Caki2 (cell line): ENCODE measurements around the gene SHC3. TPM values are rescaled to one million over a fixed set of nuclear protein-coding genes. Genes with fewer than 3 reads are reported as not detected.
A peak's percentile ranks its signal among the peaks of the same experiment; 100 is the strongest.

Source experiments
- DNase-seq: peaks from one replicate; pipeline ENCODE4 v3.0.0-alpha.2; 2015; ENCODE audit warnings: low read depth
- in situ Hi-C: cut with HindIII; loops from 2 replicates; pipeline ENCODE4 v1.10.0; 2016; ENCODE audit warnings: low sequenced_read_pairs, low pct_unique_long_range_greater_than_20kb, mixed read lengths
- total RNA-seq: library from RNA; depleted of rRNA; stranded (reverse); fragments of >200 nt; shearing (Covaris generic); gene quantifications from 2 replicates; pipeline ENCODE4 v1.2.3, GENCODE V29; 2014; ENCODE audit warnings: low replicate concordance

Gene SHC3
- total RNA-seq, 1 experiment from 2014 or later: 1.0 TPM

DNA sequence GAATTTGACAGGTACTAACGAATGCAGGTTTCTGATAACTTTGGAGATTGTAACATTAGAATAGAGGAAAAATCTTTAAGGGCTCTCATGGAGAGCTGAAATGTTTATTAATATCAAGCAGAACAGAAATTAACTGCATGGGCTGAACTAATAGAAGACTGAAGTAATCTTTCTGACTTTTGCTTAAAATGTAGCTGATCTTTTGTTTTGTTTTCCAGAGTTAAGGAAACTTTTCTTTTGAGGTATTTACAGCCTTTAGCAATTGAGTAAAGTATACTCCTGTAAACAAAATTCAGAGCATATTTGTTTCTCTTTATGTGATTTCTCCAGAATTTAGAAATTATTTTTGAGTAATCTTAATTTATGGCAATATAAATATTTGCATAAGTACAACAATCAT lies 43.9 kb downstream of the SHC3 start:
- in situ Hi-C loops: no loop called here
- DNase-seq: peak; percentile 10

DNA sequence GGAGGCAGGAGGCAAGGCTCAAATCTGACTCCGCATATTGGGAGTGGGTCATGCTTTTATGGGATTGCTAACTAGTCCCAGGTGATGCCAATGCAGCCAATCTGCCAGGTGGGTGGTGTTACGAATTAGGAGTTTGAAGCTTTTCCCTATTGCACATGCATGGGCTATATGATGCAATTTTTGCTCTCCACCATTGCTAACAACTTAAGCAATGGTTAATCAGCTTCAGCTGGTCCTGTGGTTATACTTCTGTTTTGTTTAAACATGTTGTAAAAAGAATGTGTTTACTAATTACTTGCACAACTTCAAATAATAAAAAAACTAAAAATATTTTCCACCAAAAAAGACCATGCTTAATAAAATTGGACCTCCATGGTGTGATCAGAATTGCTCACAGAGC lies 55.7 kb downstream of the SHC3 start:
- DNase-seq: no peak
- in situ Hi-C loops: no loop called here

GRCh38 chr9:89120704-89121103 lies 57.9 kb downstream of the SHC3 start:
- DNase-seq: no peak
- in situ Hi-C loops: no loop called here

DNA sequence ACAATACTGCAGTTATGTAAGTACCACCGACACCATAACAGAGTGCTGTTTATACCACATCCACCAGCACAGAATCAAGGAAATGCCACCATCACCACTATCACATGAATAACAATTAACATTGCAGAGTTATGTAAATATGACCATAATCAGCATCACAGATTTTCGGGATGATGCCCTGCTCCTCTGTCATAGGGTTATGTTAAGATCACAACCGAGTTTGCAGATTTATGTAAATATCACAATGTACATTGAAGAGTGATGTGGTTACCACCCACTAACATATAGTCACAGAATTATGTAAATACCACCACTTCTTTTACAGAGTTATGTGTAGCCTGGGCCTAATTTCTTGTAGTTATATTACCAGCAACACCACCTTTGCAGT lies 61.8 kb downstream of the SHC3 start:
- in situ Hi-C loops: no loop called here
- DNase-seq: no peak

DNA sequence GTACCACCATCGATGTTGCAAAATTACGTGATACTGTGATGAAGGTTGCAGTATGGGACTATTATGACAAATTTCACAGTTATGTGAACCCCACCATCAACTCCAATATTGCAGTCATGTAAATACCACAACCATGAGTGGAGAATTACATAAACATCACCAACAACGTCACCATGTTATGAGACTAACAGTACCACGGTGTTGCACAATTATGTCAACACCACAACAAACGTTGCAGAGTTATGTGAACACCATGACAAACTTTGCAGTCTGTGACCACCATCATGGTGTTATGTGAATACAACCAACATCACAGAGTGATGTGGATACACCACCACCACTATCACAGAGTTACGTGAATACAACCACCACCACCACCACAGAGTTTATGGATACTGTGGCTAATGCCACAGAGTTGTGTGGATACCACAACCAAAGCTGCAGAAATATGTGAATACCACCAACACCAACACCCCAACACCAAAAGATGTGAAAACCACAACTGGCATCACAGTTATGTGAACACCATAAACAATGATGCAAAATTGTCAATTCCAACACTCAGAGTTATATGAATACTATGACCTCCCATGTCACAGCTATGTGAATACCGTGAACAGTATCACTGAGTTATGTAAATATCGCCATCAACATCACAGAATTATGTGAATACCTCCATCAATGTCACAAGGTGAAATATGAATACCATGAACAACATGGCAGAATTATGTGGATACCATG lies 62.4 kb downstream of the SHC3 start:
- in situ Hi-C loops: no loop called here
- no peak for DNase-seq

DNA sequence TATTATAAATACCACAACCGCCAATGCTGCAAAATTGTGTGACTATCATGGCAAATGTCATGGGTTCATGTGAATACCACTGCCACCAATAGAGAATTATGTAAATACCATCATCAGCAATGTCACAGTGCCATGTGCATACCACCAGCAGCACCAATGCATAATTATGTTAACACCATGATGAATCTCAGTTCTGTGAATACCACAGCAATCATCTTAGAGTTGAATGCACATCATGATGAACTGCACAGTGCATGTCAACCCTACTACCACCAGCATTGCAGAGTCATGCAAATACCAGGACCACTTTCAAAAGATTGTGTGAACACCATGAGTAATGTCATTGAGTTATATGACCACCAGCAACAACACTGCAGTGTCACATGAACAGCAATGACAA lies 63.2 kb downstream of the SHC3 start:
- in situ Hi-C loops: no loop called here

DNA sequence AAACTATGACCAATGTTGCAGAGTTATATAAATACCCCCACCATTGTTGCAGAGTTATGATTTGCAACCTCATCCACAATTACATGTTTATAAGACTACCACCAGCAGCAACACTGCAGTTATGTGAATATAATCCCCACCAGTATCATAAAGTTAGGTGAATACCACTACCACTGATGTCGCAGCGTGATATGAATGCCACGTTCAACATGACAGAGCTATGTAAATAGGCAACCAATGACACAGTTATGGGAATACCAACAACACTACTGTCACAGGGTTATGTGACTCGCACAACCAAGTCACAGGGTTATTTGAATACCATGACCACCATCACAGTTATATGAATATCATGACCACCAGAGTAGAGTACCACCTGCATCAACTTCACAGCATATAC lies 63.9 kb downstream of the SHC3 start:
- DNase-seq: no peak
- in situ Hi-C loops: no loop called here

More for the DNA sequence above, 63.2 kb downstream of the SHC3 start:
- DNase-seq: no peak

DNA sequence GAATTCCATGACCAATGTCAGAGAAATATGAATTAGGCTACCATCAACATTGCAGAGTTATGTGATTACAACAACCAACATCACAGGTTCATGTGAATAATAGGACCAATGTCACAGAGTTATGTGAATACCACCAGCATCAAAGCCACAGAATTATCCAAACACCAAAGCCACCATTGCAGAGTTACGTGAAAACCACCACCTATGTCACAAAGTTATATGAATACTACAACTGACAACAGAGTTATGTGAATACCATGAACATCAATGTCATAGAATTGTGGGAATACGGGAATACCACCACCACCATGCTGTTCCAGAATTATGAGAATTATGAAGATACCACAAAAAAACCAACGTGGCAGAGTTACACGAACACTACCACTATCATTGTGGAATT lies 64.8 kb downstream of the SHC3 start:
- no peak for DNase-seq
- in situ Hi-C loops: no loop called here

GRCh38 chr9:89112243-89112642 lies 66.4 kb downstream of the SHC3 start:
- DNase-seq: no peak
- in situ Hi-C loops: no loop called here

DNA sequence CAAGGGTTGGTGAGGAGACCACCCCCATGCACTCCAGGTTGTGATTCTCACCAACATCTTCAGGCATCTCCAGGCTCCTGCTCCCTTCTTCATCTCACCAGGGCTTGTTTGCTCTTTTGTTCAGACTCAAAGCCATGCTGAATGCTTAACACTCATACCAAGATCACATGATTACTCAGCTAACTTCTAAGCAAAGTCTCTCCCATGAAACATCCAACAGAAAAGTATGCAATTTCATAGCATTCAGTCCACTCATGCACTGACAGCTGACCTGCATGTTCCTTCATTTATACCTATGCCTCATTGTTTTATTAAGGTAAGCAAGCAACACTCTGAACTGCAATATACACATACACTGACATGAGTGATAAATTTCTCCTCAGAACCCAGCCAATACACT lies 69.0 kb downstream of the SHC3 start:
- DNase-seq: no peak
- in situ Hi-C loops: no loop called here

DNA sequence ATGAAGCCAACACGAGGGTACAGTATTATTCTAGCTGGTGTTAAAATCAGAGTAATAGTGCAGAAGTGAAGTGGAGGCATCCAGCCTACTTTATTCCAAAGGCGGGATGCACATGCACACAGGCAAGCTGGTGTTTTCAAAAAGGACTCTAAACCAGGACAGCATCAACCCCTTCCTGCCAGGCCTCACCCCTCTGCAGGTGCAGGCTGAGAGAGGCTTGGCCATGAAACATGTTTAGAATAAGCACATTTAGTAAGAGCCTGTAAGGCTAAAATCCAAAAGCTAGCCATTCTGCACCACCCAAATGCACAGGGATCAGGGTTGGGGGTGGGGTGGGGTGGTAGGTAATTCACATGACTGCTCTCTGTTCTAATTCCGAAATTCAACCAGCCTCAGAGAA lies 71.2 kb downstream of the SHC3 start:
- in situ Hi-C loops: no loop called here
- no peak for DNase-seq

- DNase-seq: no peak
- in situ Hi-C loops: no loop called here
Observed at GRCh38 chr9:89106224-89106851, 72.3 kb downstream of the SHC3 start.

- no peak for DNase-seq
- in situ Hi-C loops: no loop called here
Observed at GRCh38 chr9:89104821-89105220, 73.8 kb downstream of the SHC3 start.

DNA sequence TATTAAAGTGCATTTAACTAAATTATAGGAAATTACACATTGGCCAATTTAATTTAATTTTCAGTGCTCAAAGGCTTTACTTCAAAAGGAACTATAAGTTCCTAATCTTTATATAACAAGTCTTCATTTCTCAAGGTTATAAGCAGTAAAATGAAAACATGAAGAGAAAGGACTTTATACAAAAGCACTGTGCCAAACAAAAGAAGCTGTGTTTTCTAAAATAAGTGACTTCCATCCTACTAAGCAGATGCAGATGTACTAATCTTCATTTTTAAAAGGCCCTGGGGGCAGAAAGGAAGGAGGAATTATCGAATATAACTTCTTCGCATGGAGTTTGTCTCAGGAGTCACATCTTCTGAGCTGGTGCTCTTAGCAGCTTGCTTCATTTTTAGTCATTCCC lies 81.4 kb downstream of the SHC3 start:
- in situ Hi-C loops: no loop called here
- no peak for DNase-seq

DNA sequence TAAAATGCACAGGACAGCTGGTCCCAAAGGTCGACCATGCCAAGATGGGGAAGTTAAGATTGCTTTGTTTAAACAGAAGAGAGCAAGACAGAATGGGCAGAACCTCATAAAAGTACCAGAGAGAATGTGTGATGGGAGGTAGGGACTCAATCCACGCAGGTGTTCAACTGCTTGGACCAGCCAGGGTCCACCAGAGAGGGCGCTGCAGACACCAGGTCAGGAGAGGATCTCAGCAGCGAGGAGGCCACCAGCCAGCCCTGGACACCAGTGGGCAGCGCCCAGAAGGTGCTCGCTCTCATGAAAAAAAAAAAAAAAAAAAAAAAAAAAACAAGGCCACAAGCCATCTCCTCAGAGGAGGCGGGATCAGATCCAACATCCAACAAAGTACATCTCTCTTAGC lies 81.8 kb downstream of the SHC3 start:
- DNase-seq: no peak
- in situ Hi-C loops: no loop called here

GRCh38 chr9:89095761-89096528 lies 82.7 kb downstream of the SHC3 start:
- in situ Hi-C loops: no loop called here
- no peak for DNase-seq

DNA sequence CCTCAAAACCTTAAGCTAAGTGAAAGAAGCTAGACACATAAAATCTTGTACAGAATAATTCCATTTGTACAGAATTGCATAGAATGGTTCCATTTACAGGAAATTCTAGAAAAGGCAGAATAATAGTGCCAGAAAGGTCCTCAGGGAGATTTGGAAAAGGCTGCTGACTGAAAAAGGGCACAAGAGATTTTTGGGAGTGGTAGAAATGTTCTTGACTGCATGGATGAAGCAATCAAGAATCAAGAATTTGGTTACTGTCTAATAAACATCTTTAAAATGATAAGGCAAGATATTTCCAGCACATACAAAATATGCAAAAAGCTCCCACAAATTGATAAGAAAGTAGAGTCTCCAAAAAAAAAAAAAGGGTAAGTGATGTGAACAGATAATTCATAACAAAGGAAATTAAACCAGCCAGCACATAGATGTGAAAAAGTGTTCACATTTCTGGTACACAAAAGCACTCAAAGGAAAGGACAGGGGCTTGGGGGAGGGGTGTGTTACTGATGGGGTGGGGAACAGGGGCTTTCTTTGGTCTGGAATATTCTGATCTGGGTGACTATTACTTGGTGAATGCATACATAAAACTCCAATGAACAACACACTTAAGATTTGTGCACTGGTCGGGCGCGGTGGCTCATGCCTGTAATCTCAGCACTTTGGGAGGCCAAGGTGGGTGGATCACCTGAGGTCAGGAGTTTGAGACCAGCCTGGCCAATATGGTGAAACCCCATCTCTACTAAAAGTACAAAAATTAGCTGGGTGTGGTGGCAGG lies 85.2 kb downstream of the SHC3 start:
- in situ Hi-C loops: no loop called here

GRCh38 chr9:89089176-89089575 lies 89.4 kb downstream of the SHC3 start:
- DNase-seq: no peak
- in situ Hi-C loops: no loop called here

More for the DNA sequence above, 85.2 kb downstream of the SHC3 start:
- DNase-seq: no peak

GRCh38 chr9:89083626-89084025 lies 95.0 kb downstream of the SHC3 start:
- in situ Hi-C loops: no loop called here

More at GRCh38 chr9:89083626-89084025, 95.0 kb downstream of the SHC3 start:
- no peak for DNase-seq
